HG02943 (cell line): Measurements from ENCODE around the gene JAK1.
A peak's percentile ranks its signal among the peaks of the same experiment; 100 is the strongest.
"Not testable (repeated sequence)": the region's sequence is repeated elsewhere in the genome, so short reads cannot be mapped to it uniquely, and the experiment has no call there.

Experiments used
- ATAC-seq: cut with Tn5 transposase; IDR thresholded peaks from one replicate; pipeline ENCODE4 v1.9.1; 2021; ENCODE audit warnings: mild to moderate bottlenecking, low read depth, moderate library complexity; ENCODE audit not compliant: unreplicated experiment

Gene JAK1

DNA sequence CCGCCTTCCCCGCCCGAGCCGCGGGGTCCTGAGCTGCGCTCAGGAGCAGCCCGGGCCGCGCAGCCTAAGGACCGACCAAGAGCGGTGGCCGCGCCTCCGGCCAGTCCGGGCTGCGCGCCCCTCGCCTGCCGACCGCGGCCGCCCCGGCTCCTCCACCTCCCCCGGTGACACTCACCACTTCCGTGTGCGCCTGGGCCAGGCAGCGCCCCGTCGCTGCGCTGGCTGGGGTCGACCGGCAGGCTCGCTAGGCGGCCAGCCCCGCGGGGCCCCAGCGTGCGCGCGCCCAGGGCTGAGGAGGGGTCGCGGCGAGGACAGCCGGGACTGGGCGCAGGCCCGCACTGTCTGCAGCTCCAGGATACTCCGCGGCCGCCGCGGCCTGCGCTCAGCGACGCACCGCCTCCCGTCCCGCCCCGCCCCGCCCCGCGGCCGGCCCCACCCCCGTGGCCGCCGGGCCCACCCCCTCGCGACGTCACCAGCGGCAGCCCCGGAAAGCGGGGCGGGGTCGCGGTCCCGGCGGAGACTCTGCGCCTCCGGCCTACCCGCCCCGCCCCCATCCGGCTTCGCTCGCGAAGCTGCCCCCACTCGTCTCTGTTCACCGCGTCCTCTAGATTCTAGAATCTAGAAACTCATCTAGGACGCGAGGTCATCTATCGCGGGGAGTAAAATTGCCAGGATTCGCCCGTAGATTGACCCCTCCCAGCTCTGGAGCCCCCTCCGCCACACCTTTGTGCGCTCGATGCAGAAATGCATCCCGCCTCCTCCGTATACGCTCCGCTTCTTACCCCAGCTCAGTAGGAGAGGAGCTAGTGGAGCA, at the start of gene JAK1:
JAK1 (minus strand) TSS at position 392 of the 814 bp plus-strand sequence. CDS start 80,285 bp downstream, outside the sequence.
- ATAC-seq, result peak; percentile 76

DNA sequence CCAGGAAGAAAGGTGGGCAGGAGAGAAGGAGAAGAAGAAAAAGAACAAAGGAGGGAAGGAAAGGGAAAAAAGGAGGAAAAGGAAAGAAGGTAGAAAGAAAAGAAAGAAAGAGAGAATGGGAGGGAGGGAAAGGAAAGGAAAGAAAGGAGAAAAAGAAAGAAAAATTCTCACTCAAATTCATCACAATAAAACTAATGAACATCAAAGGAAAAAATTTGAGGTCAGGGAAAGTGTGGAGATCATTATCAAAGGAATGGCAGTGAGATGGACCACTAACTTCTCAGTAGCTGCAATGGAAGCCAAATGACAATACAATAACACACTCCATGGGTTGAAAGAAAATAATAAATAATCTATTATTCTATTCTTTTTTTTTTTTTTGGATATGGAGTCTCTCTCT, 48.0 kb upstream of the JAK1 start:
- no peak for ATAC-seq

DNA sequence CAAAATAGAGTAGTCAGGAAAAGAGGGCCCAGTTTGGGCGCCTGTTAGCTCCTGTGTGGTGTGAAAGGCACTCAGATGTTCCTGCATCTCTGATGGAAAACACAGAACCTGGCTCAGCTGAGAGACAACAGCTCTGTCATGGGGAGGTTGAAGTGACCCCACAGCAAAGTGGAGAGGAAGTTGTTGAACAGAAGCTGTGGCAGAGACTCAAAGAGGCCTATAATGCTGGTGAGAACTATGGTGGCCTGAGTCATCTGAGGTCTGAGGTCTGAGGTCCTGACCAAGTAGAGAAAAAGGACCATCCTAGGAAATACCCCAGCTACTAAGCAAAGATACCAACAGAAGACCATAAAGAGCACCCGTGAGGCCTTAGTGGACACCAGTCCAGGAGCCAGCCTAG, 45.6 kb upstream of the JAK1 start:
- no peak for ATAC-seq

DNA sequence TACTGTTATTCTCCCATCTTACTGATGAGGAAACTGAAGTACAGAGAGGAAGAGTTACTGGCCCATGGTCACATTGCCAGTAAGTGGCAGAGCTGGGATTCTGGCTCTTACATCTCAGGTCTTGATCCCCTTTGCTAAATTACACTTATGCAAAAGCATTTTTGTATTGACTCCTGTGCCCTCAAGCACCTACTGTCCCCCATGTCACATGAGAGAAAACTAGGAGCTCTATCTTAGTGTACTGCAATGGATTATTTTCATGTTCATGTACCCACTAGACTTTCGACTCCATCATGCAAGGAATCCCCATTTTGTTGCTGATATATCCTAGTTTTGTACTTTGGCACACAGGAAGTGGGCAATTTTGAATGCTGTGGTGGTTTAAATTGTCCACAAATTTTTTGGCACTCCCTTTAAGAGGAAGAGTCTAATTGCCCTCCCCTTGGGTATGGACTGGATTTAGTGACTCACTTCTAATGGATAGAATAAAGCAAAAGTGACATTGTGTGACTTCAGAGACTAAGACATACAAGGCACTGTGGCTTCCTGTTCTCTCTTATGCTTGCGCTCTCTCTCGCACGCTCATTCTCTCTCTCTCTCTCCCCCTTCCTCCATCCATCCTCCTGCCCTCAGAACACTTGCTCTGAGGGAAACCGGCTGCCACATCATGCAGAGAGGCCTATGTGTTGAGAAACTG, 43.5 kb upstream of the JAK1 start:
- ATAC-seq, result no peak

DNA sequence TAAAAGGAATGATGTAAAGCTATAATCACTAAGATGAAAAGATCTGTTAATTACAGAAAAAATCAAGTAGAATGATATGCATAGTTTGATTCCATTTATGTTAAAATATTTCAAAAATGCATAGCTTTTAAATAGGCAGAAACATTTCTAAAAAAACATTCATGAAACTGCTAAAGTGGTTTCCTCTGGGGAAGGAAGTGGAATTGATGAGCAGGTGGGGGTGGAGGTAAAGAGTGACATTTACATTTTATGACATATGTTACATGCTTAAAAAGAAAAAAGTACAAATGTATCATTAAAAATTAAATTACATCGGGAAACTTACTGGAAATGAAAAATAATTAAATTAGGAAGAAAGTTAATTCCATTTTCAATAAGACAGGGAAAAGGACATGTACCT, 42.8 kb upstream of the JAK1 start:
- no peak for ATAC-seq

DNA sequence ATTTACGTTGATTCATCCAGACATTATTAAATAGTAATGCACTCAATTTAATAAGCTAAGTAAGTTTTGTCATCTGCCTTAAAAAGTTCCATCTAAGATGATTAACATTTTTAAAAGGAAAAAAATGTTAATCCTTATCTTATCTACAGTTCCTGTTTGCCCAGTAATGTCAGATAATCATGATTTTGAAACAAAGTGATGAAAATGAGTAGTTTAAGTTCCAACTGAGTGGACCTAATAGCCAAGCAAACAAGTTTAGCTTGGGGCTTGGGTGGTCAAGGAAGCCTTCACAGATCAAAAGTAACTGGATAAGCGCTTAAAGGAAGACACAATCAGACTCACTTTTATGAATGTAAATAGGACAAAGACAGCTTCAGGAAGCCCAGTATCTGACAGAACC, 40.5 kb upstream of the JAK1 start:
- ATAC-seq, result no peak

DNA sequence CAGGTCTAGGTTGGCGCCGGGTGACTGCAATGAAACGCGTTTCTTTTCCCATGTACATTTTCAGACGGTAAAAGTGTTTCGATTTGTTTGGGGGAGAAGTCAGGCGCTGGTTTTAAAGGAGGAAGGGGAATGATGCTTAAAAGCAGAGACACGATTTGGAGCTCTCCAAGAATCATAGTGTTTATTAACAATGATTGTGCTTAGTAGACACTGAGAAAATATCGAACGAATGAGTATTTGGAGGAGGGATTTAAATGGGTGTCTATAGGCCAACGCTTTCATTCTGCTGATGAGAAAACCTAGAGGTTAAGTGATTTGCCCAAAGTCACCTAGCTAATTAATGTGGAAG, 36.9 kb upstream of the JAK1 start:
- ATAC-seq, result no peak

DNA sequence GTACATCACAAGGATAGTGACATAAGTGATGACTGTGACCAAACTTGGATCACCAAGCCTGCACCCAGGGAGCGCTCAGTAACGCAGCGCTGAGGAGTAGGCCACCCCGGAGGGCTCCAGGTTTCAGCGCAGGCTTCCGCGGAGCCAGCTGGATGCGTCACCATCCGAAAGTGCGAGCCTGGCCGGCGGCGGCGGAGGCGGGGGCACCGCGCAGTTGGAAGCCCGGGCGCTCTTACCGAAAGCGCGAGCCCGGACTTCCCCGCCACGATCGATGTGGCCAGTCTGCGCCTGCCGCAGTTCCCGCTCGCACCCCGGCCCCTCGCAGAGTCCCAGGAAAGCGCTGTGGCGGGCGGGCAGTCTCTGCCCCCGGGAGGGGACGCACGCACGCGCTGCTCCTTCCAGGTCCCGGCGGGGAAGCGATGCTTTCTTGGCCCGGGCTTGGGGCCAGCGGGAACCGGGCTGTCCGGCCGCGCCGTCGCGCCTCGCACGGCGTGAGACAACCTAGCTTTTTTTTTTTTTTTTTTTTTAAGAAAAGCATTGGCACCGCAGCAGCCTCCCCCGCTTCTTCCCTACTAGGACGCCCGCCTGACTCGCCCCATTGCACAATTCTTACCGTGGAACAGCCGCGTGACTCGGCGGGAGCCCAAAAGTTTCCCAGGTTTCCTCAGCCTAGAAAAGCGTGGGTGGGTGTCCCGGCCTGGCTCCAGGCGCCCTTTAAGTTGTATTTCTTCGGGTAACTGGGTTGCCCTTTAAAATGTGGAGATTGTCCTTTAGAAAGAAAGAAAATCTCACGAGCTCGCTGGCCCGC, 36.4 kb upstream of the JAK1 start:
- no peak for ATAC-seq

DNA sequence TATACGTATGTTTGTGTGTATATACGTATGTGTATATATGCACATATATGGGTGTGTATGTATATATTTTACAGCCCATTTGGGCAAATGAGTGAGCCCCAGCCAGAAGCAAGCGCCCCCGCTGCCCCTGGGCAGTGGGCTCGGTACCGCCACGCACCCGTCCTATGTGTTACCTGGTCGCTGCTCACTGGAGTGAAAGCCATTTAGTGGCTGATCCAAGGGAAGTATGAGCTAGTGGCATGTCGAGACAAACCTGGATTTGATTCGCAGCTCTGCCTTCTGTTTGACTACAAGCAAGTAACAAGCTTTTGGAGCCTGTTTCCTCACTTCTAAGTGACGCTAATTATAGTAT, 35.8 kb upstream of the JAK1 start:
- ATAC-seq, result no peak

DNA sequence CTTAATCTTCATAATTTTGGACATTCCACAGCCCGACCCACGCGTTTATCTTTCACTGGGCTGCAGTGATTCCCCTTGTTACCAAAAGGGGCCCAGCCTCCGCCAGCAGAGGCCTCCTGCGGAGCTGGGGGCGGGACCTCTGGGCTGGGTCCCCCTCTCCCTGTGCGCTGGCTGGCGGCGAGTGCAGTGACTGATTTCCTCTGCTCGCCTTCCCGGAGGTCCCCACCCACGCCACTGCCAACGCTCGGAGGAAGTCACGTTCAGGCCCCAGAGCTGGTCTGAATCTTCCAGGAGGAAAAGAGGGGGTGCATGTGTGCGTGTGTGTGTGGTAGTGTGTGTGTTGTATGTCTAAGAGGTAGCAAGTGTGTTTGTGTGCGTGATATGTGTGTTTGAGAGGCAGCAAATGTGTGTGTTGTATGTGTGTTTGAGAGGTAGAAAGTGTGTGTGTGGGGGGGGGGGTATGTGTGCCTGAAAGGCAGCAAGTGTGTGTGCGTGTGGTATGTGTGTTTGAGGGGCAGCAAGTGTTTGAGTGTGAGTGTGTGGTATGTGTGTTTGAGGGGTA, 35.0 kb upstream of the JAK1 start:
- ATAC-seq, result no peak

DNA sequence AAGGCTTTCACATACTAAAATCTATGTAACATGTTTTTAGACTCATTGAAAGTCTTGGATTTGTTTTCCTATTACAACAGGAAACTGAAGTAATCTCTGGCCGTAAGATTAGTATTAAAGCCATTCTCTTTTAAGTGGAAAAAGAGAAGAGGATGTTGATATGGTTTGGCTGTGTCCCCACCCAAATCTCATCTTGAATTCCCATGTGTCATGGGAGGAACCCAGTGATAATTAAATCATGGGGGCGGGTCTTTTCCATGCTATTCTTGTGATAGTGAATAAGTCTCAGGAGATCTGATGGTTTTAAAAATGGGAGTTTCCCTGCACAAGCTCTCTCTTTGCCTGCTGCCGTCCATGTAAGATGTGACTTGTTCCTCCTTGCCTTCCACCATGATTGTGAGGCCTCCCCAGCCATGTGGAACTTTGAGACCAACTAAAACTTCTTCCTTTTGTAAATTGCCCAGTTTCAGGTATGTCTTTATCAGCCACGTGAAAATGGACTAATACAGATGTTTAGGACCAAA, 32.1 kb upstream of the JAK1 start:
- not testable (repeated sequence) for ATAC-seq

DNA sequence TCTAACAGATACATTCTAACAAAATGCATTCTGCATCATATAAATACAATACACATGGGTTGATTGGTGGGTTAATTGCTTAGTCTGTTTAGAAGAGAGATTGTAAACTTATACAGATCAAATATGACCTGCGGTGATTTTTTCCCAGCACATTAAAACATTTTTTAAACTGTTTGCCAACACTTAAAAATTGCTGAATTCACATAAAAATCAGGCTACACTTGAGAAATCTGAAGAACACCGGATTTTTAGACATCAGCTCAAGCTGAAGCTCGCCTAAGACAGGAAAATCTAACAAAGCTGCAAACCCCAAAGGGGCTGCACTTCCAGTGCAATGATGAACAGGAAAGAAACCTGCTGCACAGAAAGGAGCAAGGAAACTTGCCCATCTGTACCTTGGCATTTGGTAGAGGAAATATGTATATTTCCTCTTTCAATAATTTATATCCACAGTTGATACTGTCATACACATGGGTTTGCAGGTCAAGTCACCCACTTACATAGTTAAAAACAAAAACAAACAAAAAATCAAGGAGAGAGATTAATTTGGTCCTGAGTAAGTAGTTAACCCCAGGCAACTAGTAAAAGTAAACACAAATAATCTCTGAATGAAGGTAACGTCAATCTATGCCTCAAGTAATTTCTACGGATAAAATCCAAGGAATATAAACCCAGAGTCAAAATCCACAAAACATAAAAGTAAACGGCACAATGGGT, 30.4 kb upstream of the JAK1 start:
- no peak for ATAC-seq

DNA sequence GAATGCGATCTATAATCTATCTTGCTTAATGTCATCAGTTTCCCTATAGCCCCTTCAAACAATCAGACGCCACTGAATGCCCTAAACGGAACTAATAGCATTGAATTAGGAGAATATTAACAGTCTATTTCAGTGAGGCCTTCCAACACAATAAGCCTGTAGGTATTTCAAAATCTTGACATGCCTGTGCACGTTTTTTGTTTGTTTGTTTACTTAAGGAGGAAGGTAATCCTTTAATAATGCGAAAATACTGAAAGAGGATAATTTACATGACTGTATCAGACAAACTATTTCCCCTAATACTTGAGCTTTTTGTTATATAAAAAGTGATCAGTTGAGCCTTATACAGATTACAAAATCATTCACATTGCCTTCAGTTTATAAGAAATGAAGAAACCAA, 29.0 kb upstream of the JAK1 start:
- no peak for ATAC-seq

DNA sequence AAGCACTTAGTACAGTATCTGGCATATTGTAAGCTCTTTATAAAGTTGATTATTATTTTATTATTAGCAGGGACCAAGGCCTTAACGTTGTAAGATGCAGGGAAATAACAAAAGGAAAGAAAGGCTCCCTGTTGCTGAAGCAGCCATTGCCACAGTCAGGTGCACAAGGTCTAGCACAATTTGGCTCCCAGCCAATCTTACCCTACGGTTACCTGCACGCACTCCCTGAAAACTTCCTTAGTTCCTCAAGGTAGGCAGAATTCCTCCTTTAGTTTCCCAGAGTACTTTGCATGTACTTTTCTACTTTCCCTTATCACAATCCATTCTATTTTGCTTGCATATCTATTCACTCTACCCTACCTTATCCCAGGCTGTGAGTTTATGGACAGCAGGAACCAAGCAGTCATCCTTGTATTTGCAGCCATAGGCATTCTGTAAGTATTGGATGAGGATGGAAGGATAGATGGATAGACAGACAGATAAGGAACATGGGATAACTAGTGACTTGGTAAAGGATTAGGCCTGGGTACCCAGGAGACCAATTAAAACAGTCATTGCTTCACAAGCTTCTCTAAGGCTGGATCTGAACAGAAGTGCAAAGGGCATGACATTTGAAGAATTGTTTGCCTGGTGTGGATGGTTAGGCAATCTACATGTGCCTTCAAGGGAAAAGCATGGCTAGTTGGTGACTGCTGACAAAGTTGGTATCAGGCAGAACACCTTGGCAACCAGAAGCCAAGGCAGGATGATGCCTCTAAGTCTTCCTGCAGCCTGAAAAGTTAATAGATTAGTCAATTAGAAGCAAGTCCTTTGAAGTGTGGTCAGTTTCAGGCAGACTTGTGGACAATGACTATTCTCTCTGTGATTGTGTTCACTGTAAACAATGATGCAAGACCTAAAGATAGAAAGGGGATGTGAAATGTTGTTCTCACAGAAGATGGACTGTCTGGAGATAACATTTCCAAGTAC, 20.8 kb upstream of the JAK1 start:
- peak; percentile 96 for ATAC-seq

DNA sequence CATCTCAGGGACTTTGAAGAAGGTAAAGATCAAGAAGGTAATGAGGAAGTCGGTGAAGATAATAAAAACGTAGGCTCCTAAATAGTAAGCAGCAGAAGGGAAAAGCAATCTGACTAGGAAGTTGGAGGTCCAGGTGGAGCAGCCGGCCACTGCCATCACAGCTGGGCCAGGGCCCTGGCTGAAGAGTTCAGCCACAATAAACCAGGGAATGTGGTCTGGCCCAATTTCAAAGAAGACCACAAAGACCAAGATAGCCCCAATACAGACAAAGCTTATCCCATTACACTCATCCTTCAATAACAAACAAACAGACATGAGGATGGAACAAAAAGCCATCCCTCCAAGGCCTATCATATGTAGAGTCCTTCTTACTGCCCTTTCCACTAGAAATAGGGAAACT, 18.4 kb upstream of the JAK1 start:
- ATAC-seq, result no peak

DNA sequence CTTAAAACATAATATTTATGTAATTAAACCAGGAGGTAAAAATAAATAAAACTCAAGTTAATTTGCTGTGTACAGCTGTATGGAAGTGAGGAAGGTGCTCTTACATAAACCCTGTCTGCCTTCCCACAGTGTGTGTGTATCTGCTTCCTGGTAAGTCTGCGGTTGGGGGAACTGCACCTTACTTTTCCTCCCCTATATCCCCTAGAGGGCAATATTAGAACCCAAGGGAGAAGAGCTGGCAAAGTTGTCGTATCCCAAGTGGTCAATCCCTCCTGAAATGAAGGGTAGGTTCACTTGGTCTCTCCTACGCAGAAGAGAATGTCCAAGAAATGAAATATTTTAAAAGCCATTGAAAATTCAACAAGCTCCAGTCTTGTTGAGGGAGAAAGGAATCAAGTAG, 17.8 kb upstream of the JAK1 start:
- no peak for ATAC-seq

DNA sequence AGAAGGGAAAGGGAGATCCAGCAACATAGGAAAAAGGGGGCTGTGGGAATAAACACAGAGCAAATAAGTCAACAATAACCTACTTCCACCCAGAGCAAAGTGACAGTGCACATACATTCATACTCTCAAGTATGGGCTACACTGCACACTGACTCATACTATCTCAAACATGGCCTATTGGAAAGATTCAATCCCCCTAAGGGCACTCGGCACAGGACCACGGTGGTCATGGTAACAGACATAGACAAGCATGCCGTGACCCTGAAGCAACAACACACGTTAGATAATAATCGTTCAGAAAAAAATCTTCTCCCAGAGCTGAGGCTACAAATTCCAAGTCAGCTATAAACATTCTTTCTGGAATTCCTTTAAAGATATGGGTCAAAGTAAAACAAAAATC, 16.8 kb upstream of the JAK1 start:
- ATAC-seq, result no peak

DNA sequence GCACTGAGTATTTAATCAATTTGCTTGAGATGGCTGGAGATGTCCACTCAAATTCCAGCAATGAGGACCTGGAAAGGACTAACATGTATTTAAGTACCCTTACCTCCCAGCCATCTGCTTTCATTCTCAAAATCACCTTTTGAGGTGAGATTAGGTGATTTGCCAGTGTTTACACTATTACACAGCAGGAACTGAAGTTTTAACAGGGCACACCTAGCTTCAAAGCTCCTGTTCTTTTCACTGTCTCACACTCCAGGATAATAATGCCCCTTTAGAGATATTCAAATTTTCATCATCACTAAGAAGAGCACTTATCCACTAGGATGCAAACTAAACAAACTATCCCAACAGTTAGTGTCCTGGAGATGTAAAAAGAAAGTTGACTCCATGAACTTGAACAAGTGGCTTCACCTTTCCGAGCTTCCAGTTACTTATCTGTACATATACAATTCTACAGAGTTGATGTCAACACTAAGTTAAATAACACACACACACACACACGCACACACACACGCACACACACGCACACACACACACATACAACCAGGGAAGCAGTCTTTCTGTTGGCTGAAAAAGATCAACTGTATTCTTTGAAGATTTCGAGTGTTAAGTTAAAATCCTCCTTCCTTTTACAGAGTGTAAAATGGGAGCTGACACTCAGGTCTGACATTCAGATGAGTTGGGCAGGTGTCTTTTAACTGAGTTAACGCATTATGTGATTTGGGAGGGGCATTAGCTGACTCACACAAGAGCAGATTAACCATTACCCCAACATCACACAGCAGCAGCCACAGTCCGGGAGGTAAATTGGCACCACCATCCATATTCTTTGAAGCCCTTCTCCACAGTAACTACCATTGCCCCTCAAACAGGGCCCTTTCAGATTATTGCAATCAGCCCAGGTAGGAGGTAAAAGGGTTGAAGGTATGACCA, 15.5 kb upstream of the JAK1 start:
- no peak for ATAC-seq
